HepG2 (cell line): ENCODE data around the gene SLC1A5. TPM values are rescaled to one million over a fixed set of nuclear protein-coding genes. Genes with fewer than 3 reads are reported as not detected.

Experiments
- ARID3A ChIP-seq: IDR thresholded peaks from 2 replicates; pipeline ENCODE4 v1.6.1; 2012; ENCODE audit warnings: low read depth, low read length, improper control_type of control experiment
- ATAD3A ChIP-seq: sonication (generic); formaldehyde crosslinking; IDR thresholded peaks from 2 replicates; pipeline ENCODE4 v1.4.0; 2020; ENCODE audit warnings: missing genetic modification reagents
- CSRNP1 ChIP-seq: sonication (generic); formaldehyde crosslinking; IDR thresholded peaks from 2 replicates; pipeline ENCODE4 v1.8.1; 2023; ENCODE audit warnings: mild to moderate bottlenecking, missing genetic modification reagents
- MED1 ChIP-seq: sonication (generic); formaldehyde crosslinking; IDR thresholded peaks from 2 replicates; pipeline ENCODE4 v1.4.0; 2020; ENCODE audit warnings: missing genetic modification reagents
- PAX8 ChIP-seq: sonication (generic); formaldehyde crosslinking; IDR thresholded peaks from 2 replicates; pipeline ENCODE4 v1.8.0; 2022; ENCODE audit warnings: mild to moderate bottlenecking, missing genetic modification reagents, borderline replicate concordance
- SNRNP70 ChIP-seq: fragments of 200-400 bp; formaldehyde crosslinking; IDR thresholded peaks from 2 replicates; pipeline ENCODE4 v1.6.1; 2017; ENCODE audit warnings: mild to moderate bottlenecking, low read depth, low read length, moderate library complexity
- SUZ12 ChIP-seq: fragments of 150-350 bp; IDR thresholded peaks from 2 replicates; pipeline ENCODE4 v1.6.1; 2014; ENCODE audit warnings: low read depth, low read length
- TGIF2 ChIP-seq: IDR thresholded peaks from 2 replicates; pipeline ENCODE4 v1.6.1; 2016; ENCODE audit warnings: control low read depth, missing compliant biosample characterization
- TOE1 ChIP-seq: sonication (generic); formaldehyde crosslinking; IDR thresholded peaks from 2 replicates; pipeline ENCODE4 v1.4.0; 2020; ENCODE audit warnings: mild to moderate bottlenecking, missing genetic modification reagents
- ZBTB42 ChIP-seq: sonication (generic); formaldehyde crosslinking; IDR thresholded peaks from 2 replicates; pipeline ENCODE4 v1.5.0; 2020; ENCODE audit warnings: mild to moderate bottlenecking, missing genetic modification reagents
- ZNF142 ChIP-seq: sonication (generic); formaldehyde crosslinking; IDR thresholded peaks from 2 replicates; pipeline ENCODE4 v1.4.0; 2020; ENCODE audit warnings: missing genetic modification reagents
- ZNF256 ChIP-seq: sonication (generic); formaldehyde crosslinking; conservative IDR thresholded peaks from 2 replicates; pipeline ENCODE4 v1.4.0; 2020; ENCODE audit warnings: missing genetic modification reagents
- ZNF574 ChIP-seq: sonication (generic); formaldehyde crosslinking; IDR thresholded peaks from 2 replicates; pipeline ENCODE4 v1.4.0; 2020; ENCODE audit warnings: missing genetic modification reagents
- ZNF883 ChIP-seq: sonication (generic); formaldehyde crosslinking; IDR thresholded peaks from 2 replicates; pipeline ENCODE4 v1.5.1; 2020; ENCODE audit warnings: mild to moderate bottlenecking, missing genetic modification reagents; ENCODE audit errors: not compliant biosample characterization
- polyA plus RNA-seq, 8 experiments: library from polyadenylated mRNA; depleted of rRNA in 3 of 8; stranded (reverse) in 7 of 8; unstranded in 1 of 8; fragments of >200 nt; fragmentation: Illumina TruSeq in 4 of 8; extraction: Trizol in 4 of 8; gene quantifications; 2 replicates each; pipeline versions ENCODE4 v1.2.1 to v1.2.3, GENCODE V29; 2011 to 2016; ENCODE audit warnings: low read depth in 4 of 8, missing spikeins in 1 of 8, mixed read lengths in 1 of 8; ENCODE audit not compliant: insufficient read depth in 1 of 8
- total RNA-seq, 5 experiments: library from RNA; depleted of rRNA; stranded (reverse); fragments of >200 nt; fragmentation: Illumina TruSeq; extraction: Trizol; gene quantifications; 2 replicates each; pipeline ENCODE4 v1.2.3, GENCODE V29; 2016; ENCODE audit warnings: low read depth in 1 of 5

The SLC1A5 gene
- total and polyA plus RNA-seq, 2 of the 13 experiments (the other 11 are each of a cell fraction or from before 2014, with no cell fraction given), result 120 to 159 TPM

GRCh38 chr19:46821512-46822409 lies 33.4 kb upstream of the SLC1A5 start (continued):
- TF ChIP-seq CSRNP1 (CRISPR knock-in tag) (peak; percentile 44; the same call in 1 of the 2 replicates), ZNF883 (peak; percentile 49), TGIF2 (no peak), TOE1 (no peak), SNRNP70 (no peak), MED1 (0 out of 2 replicates have a peak, but pooled peaks have one; percentile 20), ZNF574 (CRISPR knock-in tag) (no peak), SUZ12 (no peak), PAX8 (CRISPR knock-in tag) (0 out of 2 replicates have a peak, but pooled peaks have one; percentile 39), ZNF142 (CRISPR knock-in tag) (no peak), ZBTB42 (CRISPR knock-in tag) (no peak), ATAD3A (CRISPR knock-in tag) (no peak), ZNF256 (no peak), ARID3A (no peak)
